Keratinocyte (primary cell): Measurements from ENCODE around the gene CETN1. TPM values are rescaled to one million over a fixed set of nuclear protein-coding genes. Genes with fewer than 3 reads are reported as not detected.

Experiments
- DNase-seq: peaks from one replicate; pipeline ENCODE4 v3.0.0-alpha.2; 2011; ENCODE audit warnings: low read depth, missing footprints, low spot score
- FAIRE-seq: peaks from 2 replicates; lab custom pipeline; 2011; peaks lifted over from hg19 to GRCh38; lab: Jason Lieb, UNC
- H2AFZ ChIP-seq: 2 replicates; pipeline ENCODE4 v1.6.0; 2012; ENCODE audit warnings: low read length, control low read depth, inconsistent platforms; ENCODE audit not compliant: control insufficient read depth
- H3K27ac ChIP-seq: 2 replicates; pipeline ENCODE4 v1.5.1; 2011; ENCODE audit warnings: low read length; ENCODE audit not compliant: control insufficient read depth, insufficient read depth
- H3K27me3 ChIP-seq: 3 replicates; pipeline ENCODE4 v1.6.0; 2011; ENCODE audit warnings: low read length; ENCODE audit not compliant: control insufficient read depth, insufficient read depth; ENCODE audit errors: extremely low read depth
- H3K36me3 ChIP-seq, 2 experiments: 2 replicates in 1 of 2; 3 replicates in 1 of 2; pipeline ENCODE4 v1.5.1; 2011; ENCODE audit warnings: low read length in 2 of 2, mild to moderate bottlenecking in 1 of 2; ENCODE audit not compliant: control insufficient read depth in 2 of 2, insufficient read depth in 2 of 2; ENCODE audit errors: extremely low read depth in 1 of 2
- H3K4me1 ChIP-seq: 3 replicates; pipeline ENCODE4 v1.5.1; 2011; ENCODE audit warnings: low read length; ENCODE audit not compliant: control insufficient read depth, insufficient read depth; ENCODE audit errors: extremely low read depth
- H3K4me2 ChIP-seq: 3 replicates; pipeline ENCODE4 v1.6.0; 2011; ENCODE audit warnings: low read depth, low read length; ENCODE audit not compliant: control insufficient read depth, insufficient read depth; ENCODE audit errors: extremely low read depth
- H3K4me3 ChIP-seq, 3 experiments: fragments of 200-600 bp in 1 of 3; sonication (generic) in 1 of 3; 2 replicates in 2 of 3; 3 replicates in 1 of 3; pipeline ENCODE4 v1.5.1; 2011 to 2016; ENCODE audit warnings: low read length in 3 of 3, mild to moderate bottlenecking in 3 of 3, control low read depth in 2 of 3, inconsistent platforms in 1 of 3, low read depth in 1 of 3, mixed read lengths in 1 of 3, mixed run types in 1 of 3, moderate library complexity in 1 of 3; ENCODE audit not compliant: control insufficient read depth in 2 of 3, insufficient read depth in 2 of 3; ENCODE audit errors: extremely low read depth in 1 of 3
- H3K79me2 ChIP-seq: 2 replicates; pipeline ENCODE4 v1.6.0; 2012; ENCODE audit warnings: low read length; ENCODE audit not compliant: control insufficient read depth, insufficient read depth
- H3K9ac ChIP-seq: 3 replicates; pipeline ENCODE4 v1.6.0; 2011; ENCODE audit warnings: low read length; ENCODE audit not compliant: control insufficient read depth, insufficient read depth; ENCODE audit errors: extremely low read depth
- H3K9me1 ChIP-seq: 3 replicates; pipeline ENCODE4 v1.6.0; 2011; ENCODE audit warnings: low read length; ENCODE audit not compliant: control insufficient read depth, insufficient read depth; ENCODE audit errors: extremely low read depth
- H3K9me3 ChIP-seq: 2 replicates; pipeline ENCODE4 v1.5.1; 2012; ENCODE audit warnings: low read depth, low read length; ENCODE audit not compliant: control insufficient read depth
- H4K20me1 ChIP-seq: 3 replicates; pipeline ENCODE4 v1.6.0; 2011; ENCODE audit warnings: low read length; ENCODE audit not compliant: control insufficient read depth, insufficient read depth; ENCODE audit errors: extremely low read depth
- CTCF ChIP-seq, 3 experiments: IDR thresholded peaks in 1 of 3; conservative IDR thresholded peaks in 1 of 3; optimal IDR thresholded peaks in 1 of 3; 2 replicates in 2 of 3; 3 replicates in 1 of 3; pipeline versions ENCODE3 to v1.5.1; 2011; ENCODE audit warnings: low read length in 3 of 3, mild to moderate bottlenecking in 3 of 3, moderate library complexity in 2 of 3, control low read depth in 1 of 3, inconsistent platforms in 1 of 3; ENCODE audit not compliant: insufficient read depth in 2 of 3; ENCODE audit errors: extremely low read depth in 1 of 3
- EZH2 ChIP-seq: IDR thresholded peaks from one replicate; pipeline ENCODE4 v1.6.1; 2012; ENCODE audit warnings: inconsistent platforms, mild to moderate bottlenecking, low read length, moderate library complexity
- dilution Hi-C: fragments of 300-500 bp; cut with MboI; formaldehyde crosslinking; loops from one replicate; pipeline ENCODE4 v1.7.0; 2020; ENCODE audit warnings: low sequenced_read_pairs; ENCODE audit not compliant: extremely low pct_ligation_motif_present
- polyA plus RNA-seq, 5 experiments: library from polyadenylated mRNA; depleted of rRNA in 3 of 5; stranded (reverse) in 3 of 5; stranded (forward) in 1 of 5; unstranded in 1 of 5; fragments of >200 nt; gene quantifications; 1 replicate in 1 of 5; 2 replicates in 3 of 5; 3 replicates in 1 of 5; pipeline versions ENCODE4 v1.2.1 to v1.2.3, GENCODE V29; 2011 to 2012; ENCODE audit warnings: missing spikeins in 2 of 5, low read depth in 1 of 5, low replicate concordance in 1 of 5

CETN1 gene
- polyA plus RNA-seq, 1 donor (not counting 4 experiments of a cell fraction or from before 2014, with no cell fraction given): not detected

- Histone ChIP-seq H3K9ac (no peak overlapping the region), H3K36me3 (no peaks in the 10 kb centered on the region), H3K4me3 (no peak overlapping the region), H3K79me2 (no peaks in the 10 kb centered on the region), H3K4me1 (no peaks in the 10 kb centered on the region), H4K20me1 (no peaks in the 10 kb centered on the region), H3K27me3 (peaks cover 4% of the 10 kb centered on the region), H3K4me2 (no peak overlapping the region), H3K27ac (no peak overlapping the region), H3K9me3 (no peaks in the 10 kb centered on the region), H2AFZ (no peak overlapping the region), H3K9me1 (no peaks in the 10 kb centered on the region)
- dilution Hi-C loops: no loop called here
- FAIRE-seq (no peak), DNase-seq (no peak)
- TF ChIP-seq EZH2 (no peak), CTCF (optimal IDR thresholded peaks at IDR 0.05 in 1 of 3, IDR thresholded peaks at IDR 0.05 in 1 of 3, conservative IDR thresholded peaks at IDR 0.05 in 1 of 3; ENCODE audit: extremely low read depth in 1 of 3, insufficient read depth in 2 of 3, low read length in 3 of 3) (no peak)
Observed at GRCh38 chr18:600107-600506, 19.9 kb downstream of the CETN1 start.

GRCh38 chr18:604771-605170 lies 24.6 kb downstream of the CETN1 start:
- no peaks in the 10 kb centered on the region for H3K9me3 ChIP-seq
- no peaks in the 10 kb centered on the region for H3K36me3 ChIP-seq
- H3K27ac ChIP-seq: no peak overlapping the region
- no peaks in the 10 kb centered on the region for H3K79me2 ChIP-seq
- dilution Hi-C loops: no loop called here
- no peaks in the 10 kb centered on the region for H3K4me1 ChIP-seq
- DNase-seq (no peak), FAIRE-seq (no peak)
- TF ChIP-seq EZH2: no peak
- TF ChIP-seq CTCF (optimal IDR thresholded peaks at IDR 0.05 in 1 of 3, IDR thresholded peaks at IDR 0.05 in 1 of 3, conservative IDR thresholded peaks at IDR 0.05 in 1 of 3; ENCODE audit: extremely low read depth in 1 of 3, insufficient read depth in 2 of 3, low read length in 3 of 3): no peak
- H3K27me3 ChIP-seq: peaks cover 4% of the 10 kb centered on the region
- no peak overlapping the region for H2AFZ ChIP-seq
- no peaks in the 10 kb centered on the region for H4K20me1 ChIP-seq
- H3K9ac ChIP-seq: no peak overlapping the region
- H3K4me2 ChIP-seq: no peak overlapping the region
- H3K9me1 ChIP-seq: no peaks in the 10 kb centered on the region
- no peak overlapping the region for H3K4me3 ChIP-seq
